ENCODE results near the gene OR6C65. TPM values are rescaled to one million over a fixed set of nuclear protein-coding genes. Genes with fewer than 3 reads are reported as not detected.
"Not testable (repeated sequence)": the region's sequence is repeated elsewhere in the genome, so short reads cannot be mapped to it uniquely, and the experiment has no call there.

OR6C65 gene
- not detected for total RNA-seq

- H3K27me3 Mint-ChIP-seq = peaks cover 31% of the 10 kb centered on the region
- H3K4me3 Mint-ChIP-seq = no peak within 1 kb of the TSS
- no peak within 1 kb of the TSS for H3K27ac Mint-ChIP-seq
- H3K9me3 Mint-ChIP-seq = no peaks in the 10 kb centered on the region
- no peaks in the 10 kb centered on the region for H3K4me1 Mint-ChIP-seq
- H3K36me3 Mint-ChIP-seq (ENCODE audit: low read depth) = no peaks in the 10 kb centered on the region
- no peak for ATAC-seq (replicated peaks)
These were observed at the start of gene OR6C65 for GRCh38 chr12:55400229-55400628. OR6C65 (plus strand) TSS chr12:55400529; CDS start chr12:55400529, 0 bp downstream.

DNA sequence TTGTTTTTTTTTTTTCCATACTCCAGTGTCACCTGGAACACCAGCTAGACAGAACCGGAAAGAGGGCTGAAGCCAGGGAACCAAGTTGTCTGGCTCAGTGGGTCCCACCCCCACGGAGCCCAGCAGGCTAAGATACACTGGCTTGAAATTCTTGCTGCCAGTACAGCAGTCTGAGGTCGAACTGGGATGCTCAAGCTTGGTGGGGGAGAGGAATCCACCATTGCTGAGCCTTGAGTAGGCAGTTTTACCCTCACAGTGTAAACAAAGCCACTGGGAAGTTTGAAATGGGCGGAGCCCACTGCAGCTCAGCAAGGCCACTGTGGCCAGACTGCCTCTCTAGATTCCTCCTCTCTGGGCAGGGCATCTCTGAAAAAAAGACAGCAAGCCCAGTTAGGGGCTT lies 45.0 kb upstream of the OR6C65 start:
- not testable (repeated sequence) for H3K27ac Mint-ChIP-seq; H3K4me1 Mint-ChIP-seq; H3K36me3 Mint-ChIP-seq (ENCODE audit: low read depth); H3K4me3 Mint-ChIP-seq; ATAC-seq (replicated peaks); H3K9me3 Mint-ChIP-seq
- H3K27me3 Mint-ChIP-seq = peaks cover 48% of the 10 kb centered on the region

GRCh38 chr12:55362675-55363074 lies 37.7 kb upstream of the OR6C65 start, which contains the start of gene OR6C75:
OR6C75 (plus strand) TSS chr12:55362975; CDS start chr12:55365111, 2,136 bp downstream.
- no peaks in the 10 kb centered on the region for H3K36me3 Mint-ChIP-seq (ENCODE audit: low read depth)
- no peak within 1 kb of the TSS for H3K4me3 Mint-ChIP-seq
- peaks cover 38% of the 10 kb centered on the region for H3K27me3 Mint-ChIP-seq

DNA sequence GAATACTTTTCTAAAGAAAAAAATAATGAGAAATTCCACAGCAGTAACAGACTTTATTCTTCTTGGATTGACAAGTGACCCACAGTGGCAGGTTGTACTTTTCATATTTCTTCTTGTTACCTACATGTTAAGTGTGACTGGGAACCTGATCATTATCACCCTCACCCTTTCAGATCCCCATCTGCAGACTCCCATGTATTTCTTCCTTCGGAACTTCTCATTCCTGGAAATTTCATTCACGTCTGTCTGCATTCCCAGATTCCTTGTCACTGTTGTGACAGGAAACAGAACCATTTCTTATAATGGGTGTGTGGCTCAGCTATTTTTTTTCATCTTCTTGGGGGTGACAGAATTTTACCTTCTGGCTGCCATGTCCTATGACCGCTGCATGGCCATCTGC lies 35.2 kb upstream of the OR6C65 start:
- Mint-ChIP-seq H3K4me3 (no peak overlapping the region), H3K36me3 (ENCODE audit: low read depth) (no peaks in the 10 kb centered on the region), H3K4me1 (no peaks in the 10 kb centered on the region), H3K27ac (no peak overlapping the region), H3K9me3 (no peaks in the 10 kb centered on the region), H3K27me3 (peaks cover 28% of the 10 kb centered on the region)
- ATAC-seq (replicated peaks) = no peak

More at GRCh38 chr12:55362675-55363074, 37.7 kb upstream of the OR6C65 start, which contains the start of gene OR6C75:
- H3K27ac Mint-ChIP-seq = no peak within 1 kb of the TSS
- no peaks in the 10 kb centered on the region for H3K4me1 Mint-ChIP-seq
- ATAC-seq (replicated peaks) = no peak
- peaks cover 5% of the 10 kb centered on the region for H3K9me3 Mint-ChIP-seq

DNA sequence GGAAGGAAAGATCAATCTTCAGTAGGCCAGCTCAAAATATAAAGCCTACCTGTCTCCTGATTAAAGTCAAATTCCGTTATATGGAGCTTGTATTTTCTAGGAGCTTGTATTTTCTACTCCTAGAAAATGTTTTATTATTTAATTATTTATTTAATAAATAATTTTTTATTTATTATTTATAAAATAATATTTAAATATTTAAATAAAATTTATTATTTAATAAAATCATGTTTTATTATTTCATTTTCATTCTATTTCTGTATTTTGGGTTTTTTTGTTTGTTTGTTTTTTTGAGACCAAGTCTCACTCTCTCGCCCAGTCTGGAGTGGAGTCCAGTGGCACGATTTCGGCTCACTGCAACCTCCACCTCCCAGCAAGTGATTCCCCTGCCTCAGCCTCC lies 27.8 kb upstream of the OR6C65 start:
- H3K36me3 Mint-ChIP-seq (ENCODE audit: low read depth) = no peaks in the 10 kb centered on the region
- no peak overlapping the region for H3K4me3 Mint-ChIP-seq
- no peaks in the 10 kb centered on the region for H3K4me1 Mint-ChIP-seq
- no peaks in the 10 kb centered on the region for H3K9me3 Mint-ChIP-seq
- no peak for ATAC-seq (replicated peaks)
- H3K27ac Mint-ChIP-seq = no peak overlapping the region
- H3K27me3 Mint-ChIP-seq = peaks cover 10% of the 10 kb centered on the region

GRCh38 chr12:55385891-55386290 lies 14.4 kb upstream of the OR6C65 start:
- no peak for ATAC-seq (replicated peaks)
- H3K4me1 Mint-ChIP-seq = no peaks in the 10 kb centered on the region

DNA sequence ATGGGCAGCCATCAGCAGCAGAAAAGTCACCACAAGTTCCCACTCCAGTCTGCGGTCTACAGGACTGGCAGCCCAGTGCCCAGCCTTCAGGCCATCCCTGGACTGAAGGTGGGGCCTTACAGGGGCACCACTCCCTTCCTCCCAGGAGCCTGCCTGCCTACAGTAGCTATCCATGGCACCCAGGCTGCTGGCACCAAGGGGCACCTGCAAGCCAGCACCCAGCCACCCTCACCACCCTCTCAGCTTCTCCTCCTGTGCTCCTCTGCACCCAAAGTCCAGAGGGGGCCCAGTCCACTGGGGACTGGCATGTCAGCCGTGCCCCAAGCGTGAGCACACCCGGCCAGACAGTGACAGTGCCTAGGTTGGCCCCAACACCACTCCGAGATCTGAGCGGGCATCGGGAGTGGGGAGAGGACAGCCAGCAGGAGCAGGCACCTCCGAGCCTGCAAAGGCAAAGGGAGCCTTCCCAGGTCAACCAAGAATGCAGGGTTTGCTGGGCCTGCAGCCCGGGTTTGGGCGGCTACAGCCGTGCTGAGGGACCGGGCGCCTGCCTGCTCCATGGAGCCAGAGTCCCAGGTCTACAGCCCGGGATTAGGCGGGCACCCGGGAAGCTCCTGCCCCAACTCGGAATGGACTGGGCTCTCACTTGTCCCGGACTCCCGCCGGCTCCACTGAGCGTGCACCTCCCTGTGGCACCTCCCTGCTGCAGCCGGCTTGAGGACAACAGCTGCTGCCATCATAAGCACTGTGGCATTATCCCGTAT lies 8.1 kb upstream of the OR6C65 start:
- H3K27me3 Mint-ChIP-seq = peaks cover 4% of the 10 kb centered on the region
- no peaks in the 10 kb centered on the region for H3K36me3 Mint-ChIP-seq (ENCODE audit: low read depth)
- H3K4me3 Mint-ChIP-seq = no peak overlapping the region
- no peak for ATAC-seq (replicated peaks)
- no peaks in the 10 kb centered on the region for H3K9me3 Mint-ChIP-seq
- H3K27ac Mint-ChIP-seq = no peak overlapping the region
- H3K4me1 Mint-ChIP-seq = no peaks in the 10 kb centered on the region

More at GRCh38 chr12:55385891-55386290, 14.4 kb upstream of the OR6C65 start:
- no peak overlapping the region for H3K27ac Mint-ChIP-seq
- peaks cover 6% of the 10 kb centered on the region for H3K27me3 Mint-ChIP-seq
- no peaks in the 10 kb centered on the region for H3K9me3 Mint-ChIP-seq
- no peaks in the 10 kb centered on the region for H3K36me3 Mint-ChIP-seq (ENCODE audit: low read depth)
- no peak overlapping the region for H3K4me3 Mint-ChIP-seq

DNA sequence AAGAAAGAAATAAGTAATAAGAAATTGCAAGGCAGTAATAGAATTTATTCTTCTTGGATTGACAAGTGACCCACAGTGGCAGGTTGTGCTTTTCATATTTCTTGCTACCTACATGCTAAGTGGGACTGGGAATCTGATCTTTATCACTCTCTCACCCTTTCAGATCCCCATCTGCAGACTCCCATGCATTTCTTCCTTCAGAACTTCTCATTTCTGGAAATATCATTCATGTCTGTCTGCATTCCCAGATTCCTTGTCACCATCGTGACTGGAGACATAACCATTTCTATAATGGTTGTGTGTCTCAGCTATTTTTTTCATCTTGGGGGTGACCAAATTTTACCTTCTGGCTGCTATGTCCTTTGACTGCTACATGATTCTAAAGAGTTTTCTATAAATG lies 4.0 kb upstream of the OR6C65 start:
- H3K4me1 Mint-ChIP-seq = no peaks in the 10 kb centered on the region
- no peaks in the 10 kb centered on the region for H3K9me3 Mint-ChIP-seq
- H3K27ac Mint-ChIP-seq = no peak overlapping the region

GRCh38 chr12:55407866-55408265 lies 7.5 kb downstream of the OR6C65 start:
- H3K4me3 Mint-ChIP-seq = no peak overlapping the region
- H3K9me3 Mint-ChIP-seq = no peaks in the 10 kb centered on the region
- peaks cover 15% of the 10 kb centered on the region for H3K27me3 Mint-ChIP-seq
- H3K4me1 Mint-ChIP-seq = no peaks in the 10 kb centered on the region
- ATAC-seq (replicated peaks) = no peak
- no peak overlapping the region for H3K27ac Mint-ChIP-seq
- H3K36me3 Mint-ChIP-seq (ENCODE audit: low read depth) = no peaks in the 10 kb centered on the region

More for the DNA sequence above, 4.0 kb upstream of the OR6C65 start:
- H3K4me3 Mint-ChIP-seq = no peak overlapping the region
- H3K36me3 Mint-ChIP-seq (ENCODE audit: low read depth) = no peaks in the 10 kb centered on the region
- H3K27me3 Mint-ChIP-seq = peaks cover 22% of the 10 kb centered on the region
- ATAC-seq (replicated peaks) = no peak

GRCh38 chr12:55409133-55409532 lies 8.8 kb downstream of the OR6C65 start:
- H3K4me3 Mint-ChIP-seq; H3K27me3 Mint-ChIP-seq; H3K27ac Mint-ChIP-seq; H3K4me1 Mint-ChIP-seq; H3K36me3 Mint-ChIP-seq (ENCODE audit: low read depth); ATAC-seq (replicated peaks); H3K9me3 Mint-ChIP-seq: not testable (repeated sequence)

GRCh38 chr12:55412138-55412537 lies 11.8 kb downstream of the OR6C65 start:
- H3K4me3 Mint-ChIP-seq; H3K36me3 Mint-ChIP-seq (ENCODE audit: low read depth); H3K4me1 Mint-ChIP-seq; H3K9me3 Mint-ChIP-seq; H3K27ac Mint-ChIP-seq; ATAC-seq (replicated peaks): not testable (repeated sequence)
- H3K27me3 Mint-ChIP-seq = peaks cover 30% of the 10 kb centered on the region

GRCh38 chr12:55413498-55414388 lies 13.4 kb downstream of the OR6C65 start:
- peaks cover 42% of the 10 kb centered on the region for H3K27me3 Mint-ChIP-seq
- not testable (repeated sequence) for H3K36me3 Mint-ChIP-seq (ENCODE audit: low read depth); H3K9me3 Mint-ChIP-seq; H3K27ac Mint-ChIP-seq; H3K4me3 Mint-ChIP-seq; H3K4me1 Mint-ChIP-seq; ATAC-seq (replicated peaks)

- H3K36me3 Mint-ChIP-seq (ENCODE audit: low read depth); H3K4me3 Mint-ChIP-seq; ATAC-seq (replicated peaks); H3K9me3 Mint-ChIP-seq; H3K27ac Mint-ChIP-seq; H3K4me1 Mint-ChIP-seq: not testable (repeated sequence)
- peaks cover 44% of the 10 kb centered on the region for H3K27me3 Mint-ChIP-seq
These were observed 14.1 kb downstream of the OR6C65 start for GRCh38 chr12:55414396-55414823.

GRCh38 chr12:55414889-55415288 lies 14.6 kb downstream of the OR6C65 start:
- H3K4me1 Mint-ChIP-seq; H3K4me3 Mint-ChIP-seq; H3K36me3 Mint-ChIP-seq (ENCODE audit: low read depth); H3K27ac Mint-ChIP-seq; H3K9me3 Mint-ChIP-seq: not testable (repeated sequence)
- peaks cover 48% of the 10 kb centered on the region for H3K27me3 Mint-ChIP-seq
- ATAC-seq (replicated peaks) = peak; percentile 72

DNA sequence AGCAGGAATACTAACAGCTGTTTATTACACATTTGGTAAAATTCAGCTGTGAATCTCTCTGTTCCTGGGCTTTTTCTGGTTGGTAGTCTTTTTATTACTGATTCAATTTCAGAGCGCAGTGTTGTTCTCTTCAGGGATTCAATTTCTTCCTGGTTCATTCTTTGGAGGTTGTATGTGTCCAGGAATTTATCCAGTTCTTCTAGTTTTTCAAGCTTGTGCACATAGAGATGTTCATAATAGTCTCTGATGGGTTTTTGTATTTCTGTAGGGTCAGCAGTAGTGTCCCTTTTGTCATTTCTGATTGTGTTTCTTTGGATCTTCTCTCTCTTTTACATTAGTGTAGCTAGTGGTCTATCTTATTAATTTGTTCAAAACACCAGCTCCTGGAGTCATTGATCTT lies 16.6 kb downstream of the OR6C65 start:
- Mint-ChIP-seq H3K27ac (no peak overlapping the region), H3K9me3 (no peaks in the 10 kb centered on the region), H3K4me3 (no peak overlapping the region), H3K36me3 (ENCODE audit: low read depth) (no peaks in the 10 kb centered on the region), H3K4me1 (no peaks in the 10 kb centered on the region), H3K27me3 (peaks cover 52% of the 10 kb centered on the region)
- ATAC-seq (replicated peaks) = no peak
